Frontal cortex (tissue), 4 donors: Measurements from ENCODE around the gene ZNF346. TPM values are rescaled to one million over a fixed set of nuclear protein-coding genes. Genes with fewer than 3 reads are reported as not detected.
"Not testable (repeated sequence)": the region's sequence is repeated elsewhere in the genome, so short reads cannot be mapped to it uniquely, and the experiment has no call there.

Experiments
- DNase-seq, 2 donors: peaks; one replicate each; pipeline ENCODE4 v3.0.0; 2012; ENCODE audit warnings: low spot score in 2 of 2
- FAIRE-seq: peaks from 2 replicates; lab custom pipeline; 2012; peaks lifted over from hg19 to GRCh38; lab: Jason Lieb, UNC
- total RNA-seq: library from RNA; depleted of rRNA; stranded (reverse); fragments of >200 nt; gene quantifications from one replicate; pipeline ENCODE4 v1.2.3, GENCODE V29; 2014
- donor health status: control.
- donor health status: control.
- donor health status: control.

The ZNF346 gene
- total RNA-seq, 1 donor from 2014 or later = 28.5 TPM

DNA sequence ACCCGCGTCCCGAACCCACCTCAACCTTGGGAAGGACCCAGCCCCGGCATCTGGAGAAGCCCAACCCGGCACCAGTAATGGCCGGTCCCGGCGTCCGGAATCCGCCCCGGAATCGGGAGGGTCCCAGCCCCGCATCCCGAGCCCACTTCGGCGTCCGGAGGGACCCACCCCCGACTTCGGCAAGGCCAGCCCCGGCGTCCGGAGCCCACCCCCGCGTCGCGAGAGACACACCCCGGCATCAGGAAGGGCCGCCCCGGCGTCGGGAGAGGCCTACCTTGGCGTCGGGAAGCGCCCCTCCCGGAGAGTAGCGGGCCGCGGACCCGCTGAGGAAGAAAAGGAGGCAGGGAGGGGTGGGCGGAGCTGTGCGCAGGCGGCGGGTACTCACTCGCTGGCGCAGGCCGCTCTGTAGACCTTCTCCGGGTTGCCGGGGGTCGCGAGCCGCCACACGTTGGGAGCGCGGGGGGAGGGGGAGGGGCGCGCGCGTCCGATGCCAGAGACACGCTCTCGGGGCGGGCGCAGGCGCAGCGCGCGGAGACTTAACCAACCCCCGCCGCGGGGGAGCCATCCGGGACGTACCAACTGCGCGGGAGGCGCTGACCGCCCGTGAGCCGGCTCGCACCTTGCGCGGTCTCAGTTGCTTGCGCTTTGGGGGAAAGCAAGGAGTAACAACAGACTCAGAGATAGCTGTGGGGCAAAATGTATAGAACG is 16.1 kb upstream of the ZNF346 start, which contains the start of gene UIMC1:
TSS of gene UIMC1 (minus strand) at position 515 of the 708 bp plus-strand sequence. CDS start 24,164 bp downstream, outside the sequence.
- DNase-seq (peak; percentile 85 to 86), FAIRE-seq (no peak)

- FAIRE-seq = no peak
- no peak for DNase-seq
Observed at GRCh38 chr5:177008716-177009115, 13.8 kb upstream of the ZNF346 start.

GRCh38 chr5:177010153-177010552 is 12.3 kb upstream of the ZNF346 start:
- DNase-seq (no peak), FAIRE-seq (no peak)

- FAIRE-seq = no peak
- DNase-seq = no peak
Observed at GRCh38 chr5:177015156-177015555, 7.3 kb upstream of the ZNF346 start.

GRCh38 chr5:177018341-177018740 is 4.2 kb upstream of the ZNF346 start:
- DNase-seq = no peak
- no peak for FAIRE-seq

DNA sequence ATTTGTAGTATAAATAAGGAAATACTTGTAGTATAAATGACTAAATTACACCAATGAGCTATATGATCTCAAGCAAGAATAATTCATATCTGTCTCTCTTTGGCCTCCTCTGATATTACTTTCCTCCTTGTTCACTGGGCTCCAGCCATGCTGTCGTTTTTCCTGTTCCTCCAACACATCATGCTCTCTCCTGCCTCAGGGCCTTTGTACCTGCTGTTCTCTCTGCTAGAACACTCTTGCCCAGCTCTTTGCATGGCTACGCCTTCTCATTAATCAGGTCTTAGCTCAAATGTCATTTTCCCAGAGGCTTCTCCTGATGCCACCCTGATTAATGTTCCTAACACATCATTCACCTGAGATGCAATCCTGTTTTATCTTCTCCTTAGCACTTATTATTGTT is 2.5 kb upstream of the ZNF346 start:
- FAIRE-seq (no peak), DNase-seq (no peak)

DNA sequence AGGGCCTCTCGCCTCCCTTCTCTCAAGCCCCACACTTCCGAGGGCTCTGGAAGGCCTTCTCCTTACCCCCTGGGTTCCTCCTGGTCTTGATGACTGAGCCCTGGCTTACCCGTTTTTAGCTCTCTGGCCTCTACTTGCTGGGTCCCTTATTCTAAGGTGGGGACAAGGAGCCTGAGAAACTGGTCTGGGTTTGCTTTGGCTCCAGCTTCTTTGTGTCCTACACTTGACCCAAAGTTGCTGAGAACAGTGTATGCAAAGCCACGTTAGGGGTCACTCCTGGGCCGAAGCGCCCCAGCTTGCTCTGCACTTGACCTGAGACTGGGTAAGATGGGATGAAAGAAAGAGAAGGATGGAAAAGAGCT is 788 bp downstream of the ZNF346 start:
- DNase-seq (peak in 1 of 2 donors; percentile 41), FAIRE-seq (no peak)

GRCh38 chr5:177024559-177024958 is 2.1 kb downstream of the ZNF346 start:
- FAIRE-seq = no peak
- DNase-seq = no peak

DNA sequence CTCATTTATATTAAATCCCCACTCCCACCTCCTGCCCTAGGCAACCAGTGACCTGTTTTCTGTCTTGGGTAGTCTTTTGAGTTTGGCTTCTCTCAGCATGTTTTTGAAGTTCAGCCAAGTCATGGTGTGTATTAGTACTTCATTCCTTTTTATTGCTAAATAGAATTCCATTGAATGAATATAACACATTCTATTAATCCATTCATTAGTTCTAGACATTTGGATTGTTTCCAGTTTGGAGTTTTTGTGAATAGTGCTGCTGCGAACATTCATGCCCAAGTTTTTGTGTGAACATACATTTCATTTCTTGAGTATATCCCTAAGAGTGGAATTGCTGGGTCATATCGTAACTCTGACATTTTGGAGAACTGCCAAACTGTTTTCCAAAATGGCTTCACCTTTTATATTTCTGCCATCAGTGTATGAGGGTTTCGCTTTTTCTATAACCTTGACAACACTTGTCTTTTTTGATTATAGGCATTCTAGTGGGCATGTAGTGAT is 2.7 kb downstream of the ZNF346 start:
- no peak for DNase-seq
- FAIRE-seq = no peak

GRCh38 chr5:177027665-177028064 is 5.2 kb downstream of the ZNF346 start:
- FAIRE-seq (no peak), DNase-seq (no peak)

- DNase-seq (no peak), FAIRE-seq (no peak)
Observed at GRCh38 chr5:177029498-177029897, 7.0 kb downstream of the ZNF346 start.

DNA sequence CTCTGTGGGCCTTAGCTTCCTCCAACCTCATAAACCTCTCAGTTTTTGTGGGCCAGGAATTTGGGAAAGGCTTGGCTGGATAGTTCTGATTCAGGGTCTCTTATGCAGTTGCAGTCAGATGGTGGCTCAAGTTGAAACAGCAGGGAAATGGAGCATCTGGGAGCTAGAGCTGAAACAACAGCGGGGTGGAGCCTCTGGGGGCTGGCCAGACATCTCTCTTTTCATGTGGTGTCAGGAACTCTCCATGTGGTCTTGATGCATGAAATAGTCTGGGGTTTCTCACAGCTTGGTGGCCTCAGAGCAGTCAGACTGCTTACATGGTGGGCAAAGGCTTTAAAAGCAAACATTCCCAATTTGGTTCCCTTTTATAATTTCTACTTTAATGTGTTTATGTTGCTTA is 13.5 kb downstream of the ZNF346 start:
- DNase-seq (no peak), FAIRE-seq (no peak)

- no peak for DNase-seq
- FAIRE-seq = no peak
Observed at GRCh38 chr5:177036443-177036842, 13.9 kb downstream of the ZNF346 start.

DNA sequence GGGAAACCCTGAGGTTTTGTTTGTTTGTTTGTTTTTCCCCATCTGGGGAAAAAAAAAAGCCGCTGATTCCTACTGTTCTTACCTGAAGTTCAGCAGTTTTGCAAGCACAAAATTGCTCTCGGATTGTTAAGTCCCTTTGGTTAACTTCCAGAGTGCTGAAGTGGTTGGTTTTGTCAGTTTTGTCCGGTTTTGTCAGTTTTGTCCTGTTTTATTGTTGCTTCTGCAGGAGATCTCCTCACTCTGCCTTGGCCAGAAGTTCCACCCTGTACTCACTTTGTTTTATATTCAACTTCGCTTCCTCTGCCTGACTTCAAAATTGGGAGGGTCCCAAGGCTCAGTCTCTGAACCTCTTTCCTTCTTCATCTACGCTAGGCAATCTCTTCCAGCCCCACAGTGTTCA is 14.4 kb downstream of the ZNF346 start:
- FAIRE-seq (no peak), DNase-seq (no peak)

DNA sequence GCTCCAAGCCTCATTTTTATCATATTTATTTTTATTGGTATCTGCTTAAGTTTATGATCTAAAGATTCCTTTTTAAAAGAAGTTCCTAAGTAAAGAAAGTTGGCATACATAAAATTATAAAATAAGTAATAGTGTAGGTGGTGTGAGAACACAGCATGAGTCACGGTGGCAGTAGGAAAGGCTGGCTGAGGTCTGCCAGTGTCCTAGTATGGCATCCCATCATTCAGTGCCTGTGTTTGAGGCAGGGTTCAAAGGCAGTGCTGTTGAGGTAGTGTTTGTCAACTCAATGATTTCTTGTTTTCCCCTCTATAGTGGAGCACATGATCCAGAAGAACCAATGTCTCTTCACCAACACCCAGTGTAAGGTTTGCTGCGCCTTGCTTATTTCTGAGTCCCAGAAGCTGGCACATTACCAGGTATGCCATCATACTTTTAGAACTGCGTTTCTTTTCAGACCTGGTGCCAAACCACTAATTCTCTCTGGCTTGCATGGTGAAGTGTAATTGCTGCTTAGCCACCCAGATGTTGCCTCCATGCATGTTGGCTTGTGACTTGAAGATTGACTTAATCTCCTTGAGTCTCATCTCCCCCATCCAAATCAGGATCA is 18.4 kb downstream of the ZNF346 start:
- DNase-seq (no peak), FAIRE-seq (no peak)

DNA sequence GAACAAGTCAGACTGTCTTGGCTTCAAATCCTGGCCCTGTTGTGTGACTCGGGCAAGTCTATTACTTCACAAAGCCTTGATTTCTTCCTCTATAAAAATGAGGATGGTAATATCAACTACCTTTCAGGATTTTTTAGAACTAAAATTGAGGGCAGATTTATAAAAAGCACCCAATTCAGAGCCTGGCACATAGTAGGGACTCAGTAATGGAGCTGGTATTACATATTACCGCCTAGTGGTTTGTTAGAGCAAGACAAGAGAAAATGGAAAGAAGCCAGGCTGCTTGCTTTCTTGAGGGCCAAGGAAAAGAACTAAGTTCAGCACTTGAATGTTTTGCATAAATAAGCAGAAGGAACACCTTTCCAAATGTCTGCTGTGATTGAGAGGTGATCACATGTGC is 19.4 kb downstream of the ZNF346 start:
- FAIRE-seq (no peak), DNase-seq (no peak)

DNA sequence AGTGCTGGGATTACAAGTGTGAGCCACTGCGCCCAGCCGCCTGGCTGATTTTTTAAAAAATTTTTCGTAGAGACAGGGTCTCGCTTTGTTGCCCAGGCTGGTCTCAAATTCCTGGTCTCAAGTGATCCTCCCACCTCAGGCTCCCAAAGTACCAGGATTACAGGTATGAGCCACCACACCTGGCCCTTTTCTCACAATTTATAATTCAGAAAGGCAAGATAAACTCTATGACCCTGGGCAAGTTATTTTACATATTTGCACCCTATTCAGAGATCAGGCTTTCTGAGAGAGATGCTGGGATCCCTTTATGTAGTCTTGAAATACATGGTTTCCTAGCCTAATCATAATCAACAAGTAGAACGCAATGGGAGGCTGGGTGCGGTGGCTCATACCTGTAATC is 20.6 kb downstream of the ZNF346 start:
- no peak for DNase-seq
- FAIRE-seq = no peak

- no peak for FAIRE-seq
- no peak for DNase-seq
Observed at GRCh38 chr5:177043958-177044357, 21.5 kb downstream of the ZNF346 start.

DNA sequence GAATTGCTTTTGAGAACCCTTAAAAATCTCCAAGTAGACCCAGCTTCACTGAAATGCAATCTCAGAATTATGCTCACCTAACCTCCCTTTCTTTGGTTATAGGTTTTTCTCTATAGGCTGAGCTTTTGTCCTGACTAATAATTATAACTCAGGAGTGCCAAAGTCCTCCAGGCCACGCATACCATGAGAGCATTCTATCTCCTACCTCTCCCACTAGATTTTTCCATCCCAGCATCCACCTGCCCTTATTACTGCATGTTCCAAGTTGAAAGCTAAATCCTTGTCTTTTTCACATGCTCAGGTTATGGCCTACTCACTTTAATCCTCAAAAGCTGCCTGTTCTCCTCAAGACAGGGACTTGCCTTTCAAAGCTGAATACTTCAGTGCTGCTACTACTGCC is 22.1 kb downstream of the ZNF346 start:
- FAIRE-seq (no peak), DNase-seq (no peak)

DNA sequence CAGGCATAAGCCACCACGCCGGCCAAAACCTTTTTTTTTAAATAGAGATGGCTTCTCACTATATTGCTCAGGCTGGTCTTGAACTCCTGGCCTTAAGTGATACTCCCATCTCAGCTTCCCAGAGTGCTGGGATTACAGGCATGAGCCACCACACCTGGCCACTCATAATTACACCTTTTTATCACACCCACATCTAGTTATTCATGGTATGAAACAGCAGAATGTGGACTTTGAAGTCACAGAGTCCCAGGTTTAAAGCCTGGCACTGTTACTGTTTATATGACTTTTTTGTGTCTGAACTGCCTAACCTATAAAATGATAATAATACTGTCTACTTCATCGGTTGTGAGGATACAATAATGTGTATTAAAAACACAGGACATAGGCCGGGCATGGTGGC is 23.1 kb downstream of the ZNF346 start:
- DNase-seq (no peak), FAIRE-seq (no peak)

DNA sequence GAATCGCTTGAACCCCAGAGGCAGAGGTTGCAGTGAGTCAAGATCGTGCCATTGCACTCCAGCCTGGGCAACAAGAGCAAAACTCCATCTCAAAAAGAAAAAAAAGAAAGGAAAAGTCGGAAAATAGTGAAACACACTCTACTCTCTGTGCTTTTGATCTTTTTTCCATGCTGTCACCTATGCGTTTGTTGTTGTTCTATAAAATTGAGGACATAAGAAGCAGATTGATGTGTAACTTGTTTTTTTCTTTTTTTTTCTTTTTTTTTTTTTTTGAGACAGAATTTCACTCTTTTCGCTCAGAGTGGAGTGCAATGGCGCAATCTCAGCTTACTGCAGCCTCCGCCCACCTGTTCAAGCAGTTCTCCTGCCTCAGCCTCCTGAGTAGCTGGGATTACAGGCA is 26.0 kb downstream of the ZNF346 start:
- not testable (repeated sequence) for FAIRE-seq, DNase-seq

- FAIRE-seq = no peak
- no peak for DNase-seq
Observed at GRCh38 chr5:177049285-177049684, 26.8 kb downstream of the ZNF346 start.
